GM23248 (cell line): Measurements from ENCODE around the gene CCDC91. TPM values are rescaled to one million over a fixed set of nuclear protein-coding genes. Genes with fewer than 3 reads are reported as not detected.
A peak's percentile ranks its signal among the peaks of the same experiment; 100 is the strongest.

Experiments used
- DNase-seq: peaks from one replicate; pipeline ENCODE4 v3.0.0-alpha.2; 2015
- H2AFZ ChIP-seq: fragments of 200-600 bp; sonication (generic); 2 replicates; pipeline ENCODE4 v1.6.1; 2016; ENCODE audit warnings: antibody characterized with exemption
- H3F3A ChIP-seq: fragments of 200-600 bp; sonication (generic); 2 replicates; pipeline ENCODE4 v1.6.1; 2016; ENCODE audit warnings: mild to moderate bottlenecking, antibody characterized with exemption, mixed run types; ENCODE audit not compliant: insufficient read depth
- H3K27ac ChIP-seq: fragments of 200-600 bp; sonication (generic); 2 replicates; pipeline ENCODE4 v1.5.1; 2016; ENCODE audit warnings: mild to moderate bottlenecking
- H3K27me3 ChIP-seq: fragments of 200-600 bp; sonication (generic); replicated peaks from 2 replicates; pipeline ENCODE4 v1.6.1; 2016; ENCODE audit warnings: mild to moderate bottlenecking; ENCODE audit not compliant: insufficient read depth
- H3K36me3 ChIP-seq: fragments of 200-600 bp; sonication (generic); 2 replicates; pipeline ENCODE4 v1.6.1; 2016; ENCODE audit warnings: low read depth, mild to moderate bottlenecking
- H3K4me1 ChIP-seq: fragments of 200-600 bp; sonication (generic); 2 replicates; pipeline ENCODE4 v1.6.1; 2016; ENCODE audit warnings: mild to moderate bottlenecking; ENCODE audit not compliant: insufficient read depth
- H3K4me2 ChIP-seq: fragments of 200-600 bp; sonication (generic); one replicate; pipeline ENCODE4 v1.6.1; 2016; ENCODE audit warnings: mild to moderate bottlenecking; ENCODE audit not compliant: unreplicated experiment
- H3K4me3 ChIP-seq: fragments of 200-600 bp; sonication (generic); 2 replicates; pipeline ENCODE4 v1.5.1; 2016; ENCODE audit warnings: mild to moderate bottlenecking
- H3K79me2 ChIP-seq: fragments of 200-600 bp; sonication (generic); 2 replicates; pipeline ENCODE4 v1.6.1; 2016; ENCODE audit warnings: mild to moderate bottlenecking; ENCODE audit not compliant: insufficient read depth
- H3K9ac ChIP-seq: fragments of 200-600 bp; sonication (generic); 2 replicates; pipeline ENCODE4 v1.6.1; 2016; ENCODE audit warnings: mild to moderate bottlenecking
- H3K9me2 ChIP-seq: fragments of 200-600 bp; sonication (generic); 2 replicates; pipeline ENCODE4 v1.6.1; 2016; ENCODE audit warnings: mixed run types, mild to moderate bottlenecking, moderate library complexity; ENCODE audit not compliant: insufficient read depth
- H3K9me3 ChIP-seq: fragments of 200-600 bp; sonication (generic); one replicate; pipeline ENCODE4 v1.6.1; 2017; ENCODE audit warnings: low read depth
- H4K20me1 ChIP-seq: fragments of 200-600 bp; sonication (generic); 2 replicates; pipeline ENCODE4 v1.6.0; 2016; ENCODE audit not compliant: insufficient read depth
- EZH2 ChIP-seq: fragments of 200-600 bp; sonication (generic); IDR thresholded peaks from 2 replicates; pipeline ENCODE4 v1.6.1; 2018; ENCODE audit warnings: antibody characterized with exemption, mild to moderate bottlenecking; ENCODE audit not compliant: insufficient read depth, poor library complexity, severe bottlenecking
- EZH2phosphoT487 ChIP-seq: fragments of 200-600 bp; sonication (generic); IDR thresholded peaks from 2 replicates; pipeline ENCODE4 v1.6.1; 2018; ENCODE audit warnings: antibody characterized with exemption, moderate library complexity, mild to moderate bottlenecking, low read depth; ENCODE audit not compliant: insufficient read depth
- WGBS, 2 experiments: methylation state at CpG; one replicate each; pipeline ENCODE4 v1.1.6; 2015 to 2017; ENCODE audit warnings: low lambda C conversion rate in 2 of 2, low coverage in 1 of 2; ENCODE audit errors: missing lambda C conversion rate in 2 of 2; 5-methylcytosine and 5-hydroxymethylcytosine counted together
- in situ Hi-C: fragments of 300-500 bp; cut with MboI; formaldehyde crosslinking; loops from 2 replicates; pipeline ENCODE4 v1.15.0; 2020
- polyA plus RNA-seq: library from polyadenylated mRNA; unstranded; fragments of >200 nt; fragmentation: Nextera tagmentation; extraction: Ambion mirVana; gene quantifications from 2 replicates; pipeline ENCODE4 v1.2.1, GENCODE V29; 2016
- total RNA-seq: library from RNA; depleted of rRNA; stranded (reverse); fragments of >200 nt; shearing (Covaris generic); gene quantifications from 2 replicates; pipeline ENCODE4 v1.2.3, GENCODE V29; 2014

CCDC91 gene
- total and polyA plus RNA-seq, 2 experiments from 2014 or later = 17.2 to 31.5 TPM

GRCh38 chr12:28171356-28172060 is 18.7 kb upstream of the CCDC91 start:
- 67 to 76% methylated on average over 3 of the region's 3 CpGs for WGBS, 2 experiments
- no peak overlapping the region for H3K4me3 ChIP-seq
- H3K79me2 ChIP-seq = no peaks in the 10 kb centered on the region
- H3F3A ChIP-seq = peaks cover 11% of the 10 kb centered on the region; the same call in 1 of the 2 replicates
- no peaks in the 10 kb centered on the region for H3K9me3 ChIP-seq
- H3K9me2 ChIP-seq = no peaks in the 10 kb centered on the region
- no peaks in the 10 kb centered on the region for H4K20me1 ChIP-seq
- no peaks in the 10 kb centered on the region for H3K27me3 ChIP-seq
- DNase-seq = peak; percentile 52
- H3K9ac ChIP-seq = no peak overlapping the region
- TF ChIP-seq EZH2 = no peak
- no peak for TF ChIP-seq EZH2phosphoT487
- peak overlapping the region; percentile 7; the same call in 1 of the 2 replicates for H3K27ac ChIP-seq
- in situ Hi-C loops = loop anchor here (10.0 to 25.0 kb wide), 2 partner anchors 184 to 437 kb away; no protein-coding TSS in a partner anchor
- H3K4me2 ChIP-seq = no peak overlapping the region
- H3K36me3 ChIP-seq = no peaks in the 10 kb centered on the region
- H3K4me1 ChIP-seq = peaks cover 16% of the 10 kb centered on the region
- peak overlapping the region; percentile 37; the same call in 1 of the 2 replicates for H2AFZ ChIP-seq

- peaks cover 16% of the 10 kb centered on the region for H3K4me1 ChIP-seq
- H3K27me3 ChIP-seq = no peaks in the 10 kb centered on the region
- no peaks in the 10 kb centered on the region for H3K79me2 ChIP-seq
- 80 to 83% methylated on average over 3 of the region's 3 CpGs for WGBS, 2 experiments
- H3K36me3 ChIP-seq = no peaks in the 10 kb centered on the region
- H3K4me2 ChIP-seq = no peak overlapping the region
- no peaks in the 10 kb centered on the region for H3K9me2 ChIP-seq
- no peaks in the 10 kb centered on the region for H3K9me3 ChIP-seq
- peak; percentile 86 for DNase-seq
- TF ChIP-seq EZH2 = no peak
- TF ChIP-seq EZH2phosphoT487 = no peak
- no peak overlapping the region for H3K4me3 ChIP-seq
- 0 out of 2 replicates have a peak overlapping the region, but pooled peaks have one; percentile 7 for H3K27ac ChIP-seq
- H3F3A ChIP-seq = peaks cover 11% of the 10 kb centered on the region; the same call in 1 of the 2 replicates
- H2AFZ ChIP-seq = no peak overlapping the region
- no peaks in the 10 kb centered on the region for H4K20me1 ChIP-seq
- in situ Hi-C loops = loop anchor here (10.0 to 25.0 kb wide), 2 partner anchors 185 to 438 kb away; no protein-coding TSS in a partner anchor
- no peak overlapping the region for H3K9ac ChIP-seq
Observed at GRCh38 chr12:28172434-28173030, 17.7 kb upstream of the CCDC91 start.

- Histone ChIP-seq H3K27me3 (no peaks in the 10 kb centered on the region), H4K20me1 (no peaks in the 10 kb centered on the region), H3K27ac (no peak overlapping the region), H3K9me3 (no peaks in the 10 kb centered on the region), H3K4me3 (no peak overlapping the region), H3K9ac (no peak overlapping the region), H3K4me1 (peaks cover 16% of the 10 kb centered on the region), H3K4me2 (no peak overlapping the region), H3F3A (peaks cover 11% of the 10 kb centered on the region; the same call in 1 of the 2 replicates), H3K36me3 (no peaks in the 10 kb centered on the region), H3K9me2 (no peaks in the 10 kb centered on the region), H2AFZ (no peak overlapping the region), H3K79me2 (no peaks in the 10 kb centered on the region)
- no peak for DNase-seq
- no peak for TF ChIP-seq EZH2phosphoT487
- no peak for TF ChIP-seq EZH2
- 96 to 100% methylated on average over 1 of the region's 1 CpG for WGBS, 2 experiments
- in situ Hi-C loops = loop anchor here (10.0 to 25.0 kb wide), 2 partner anchors 186 to 439 kb away; no protein-coding TSS in a partner anchor
Observed at GRCh38 chr12:28173440-28173839, 16.8 kb upstream of the CCDC91 start.

GRCh38 chr12:28175098-28175589 is 15.1 kb upstream of the CCDC91 start:
- Histone ChIP-seq H3K4me1 (peaks cover 16% of the 10 kb centered on the region), H3K27me3 (no peaks in the 10 kb centered on the region), H3K36me3 (no peaks in the 10 kb centered on the region), H3K9me3 (no peaks in the 10 kb centered on the region), H3K4me2 (no peak overlapping the region), H3K79me2 (no peaks in the 10 kb centered on the region), H3K27ac (no peak overlapping the region), H4K20me1 (no peaks in the 10 kb centered on the region), H3K9ac (no peak overlapping the region), H3K4me3 (no peak overlapping the region), H3F3A (peaks cover 11% of the 10 kb centered on the region; the same call in 1 of the 2 replicates), H3K9me2 (no peaks in the 10 kb centered on the region), H2AFZ (no peak overlapping the region)
- no peak for DNase-seq
- in situ Hi-C loops = loop anchor here (10.0 kb wide), 1 partner anchor 440 kb away; no protein-coding TSS in a partner anchor
- TF ChIP-seq EZH2 (no peak), EZH2phosphoT487 (no peak)
- 58 to 62% methylated on average over 1 of the region's 1 CpG for WGBS, 2 experiments
